Measurements from ENCODE around the gene KRT20. TPM values are rescaled to one million over a fixed set of nuclear protein-coding genes. Genes with fewer than 3 reads are reported as not detected.

Gene KRT20
- total and polyA plus RNA-seq, 9 donors: 0.05 to 4.2 (median 0.52) TPM; not detected in 5

GRCh38 chr17:40909755-40910154, 24.7 kb upstream of the KRT20 start:
- DNase-seq: no peak
- TF ChIP-seq EP300 (IDR thresholded peaks at IDR 0.05) (no peak), POLR2A (IDR thresholded peaks at IDR 0.05) (no peak)
- TF ChIP-seq, protein P1, sequence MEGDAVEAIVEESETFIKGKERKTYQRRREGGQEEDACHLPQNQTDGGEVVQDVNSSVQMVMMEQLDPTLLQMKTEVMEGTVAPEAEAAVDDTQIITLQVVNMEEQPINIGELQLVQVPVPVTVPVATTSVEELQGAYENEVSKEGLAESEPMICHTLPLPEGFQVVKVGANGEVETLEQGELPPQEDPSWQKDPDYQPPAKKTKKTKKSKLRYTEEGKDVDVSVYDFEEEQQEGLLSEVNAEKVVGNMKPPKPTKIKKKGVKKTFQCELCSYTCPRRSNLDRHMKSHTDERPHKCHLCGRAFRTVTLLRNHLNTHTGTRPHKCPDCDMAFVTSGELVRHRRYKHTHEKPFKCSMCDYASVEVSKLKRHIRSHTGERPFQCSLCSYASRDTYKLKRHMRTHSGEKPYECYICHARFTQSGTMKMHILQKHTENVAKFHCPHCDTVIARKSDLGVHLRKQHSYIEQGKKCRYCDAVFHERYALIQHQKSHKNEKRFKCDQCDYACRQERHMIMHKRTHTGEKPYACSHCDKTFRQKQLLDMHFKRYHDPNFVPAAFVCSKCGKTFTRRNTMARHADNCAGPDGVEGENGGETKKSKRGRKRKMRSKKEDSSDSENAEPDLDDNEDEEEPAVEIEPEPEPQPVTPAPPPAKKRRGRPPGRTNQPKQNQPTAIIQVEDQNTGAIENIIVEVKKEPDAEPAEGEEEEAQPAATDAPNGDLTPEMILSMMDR (IDR thresholded peaks at IDR 0.05): no peak
- Histone ChIP-seq H3K4me3 (no peak overlapping the region), H3K4me1 (ENCODE audit: insufficient read depth) (no peaks in the 10 kb centered on the region), H3K27ac (no peak overlapping the region), H3K9me3 (no peaks in the 10 kb centered on the region), H3K36me3 (no peaks in the 10 kb centered on the region), H3K27me3 (no peaks in the 10 kb centered on the region)
- intact Hi-C loops (cut with DNase I): loop anchor here (5.0 to 10.0 kb wide), 8 partner anchors 485 to 753 kb away; partner anchors contain the start of gene KRT31 (in 1 of the 4)
- 22 to 31% (median 26%) methylated on average over 4 of the region's 4 CpGs for WGBS, 3 donors

- intact Hi-C loops (cut with DNase I): loop anchor here (5.0 to 10.0 kb wide), 6 partner anchors 485 to 753 kb away; partner anchors contain the start of gene KRT31 (in 1 of the 4)
- H3K27me3 ChIP-seq: no peaks in the 10 kb centered on the region
- DNase-seq: peak; percentile 64 to 84 (median 80)
- H3K4me1 ChIP-seq (ENCODE audit: insufficient read depth): no peaks in the 10 kb centered on the region
- no peak for TF ChIP-seq EP300 (IDR thresholded peaks at IDR 0.05)
- TF ChIP-seq, protein P1 (IDR thresholded peaks at IDR 0.05): peak; percentile 48 to 80 (median 69)
- H3K4me3 ChIP-seq: no peak overlapping the region
- 0 to 1% (median 1%) methylated on average over 5 of the region's 5 CpGs for WGBS, 3 donors
- H3K27ac ChIP-seq: no peak overlapping the region
- no peaks in the 10 kb centered on the region for H3K36me3 ChIP-seq
- no peaks in the 10 kb centered on the region for H3K9me3 ChIP-seq
Measured at GRCh38 chr17:40909351-40909750, 24.3 kb upstream of the KRT20 start.

DNA sequence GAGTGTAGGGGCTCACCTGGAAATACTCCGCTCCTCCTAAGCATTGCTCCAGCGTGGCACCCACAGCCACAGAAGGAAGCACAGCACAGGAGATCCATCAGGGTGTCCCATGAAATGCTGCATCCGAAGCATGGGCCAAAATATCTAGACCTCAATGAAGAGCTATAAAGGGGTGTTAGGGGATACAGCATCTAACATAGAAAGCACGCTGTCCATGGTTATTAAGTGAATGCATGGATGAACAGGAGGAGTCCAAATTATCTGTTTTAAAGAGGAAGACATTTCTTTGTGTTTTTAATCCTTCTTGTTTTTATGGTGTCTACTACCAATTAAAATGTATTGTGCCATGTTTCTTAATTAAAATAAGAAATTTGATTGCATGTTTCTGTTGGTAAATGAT, 21.6 kb upstream of the KRT20 start:
- Histone ChIP-seq H3K27me3 (no peaks in the 10 kb centered on the region), H3K4me1 (ENCODE audit: insufficient read depth) (no peaks in the 10 kb centered on the region), H3K27ac (no peak overlapping the region), H3K9me3 (no peaks in the 10 kb centered on the region), H3K36me3 (no peaks in the 10 kb centered on the region), H3K4me3 (no peak overlapping the region)
- DNase-seq: no peak
- 84 to 86% (median 86%) methylated on average over 4 of the region's 4 CpGs for WGBS, 3 donors
- TF ChIP-seq POLR2A (IDR thresholded peaks at IDR 0.05) (no peak), EP300 (IDR thresholded peaks at IDR 0.05) (no peak)
- TF ChIP-seq, protein P1 (IDR thresholded peaks at IDR 0.05): no peak
- intact Hi-C loops (cut with DNase I): loop anchor here (5.0 to 10.0 kb wide), 6 partner anchors 488 to 756 kb away; partner anchors contain the start of gene KRT31 (in 1 of the 4)

- intact Hi-C loops (cut with DNase I): loop anchor here (5.0 to 10.0 kb wide), 6 partner anchors 489 to 757 kb away; partner anchors contain the start of gene KRT31 (in 1 of the 4)
- Histone ChIP-seq H3K4me1 (ENCODE audit: insufficient read depth) (no peaks in the 10 kb centered on the region), H3K9me3 (no peaks in the 10 kb centered on the region), H3K36me3 (no peaks in the 10 kb centered on the region), H3K27ac (no peak overlapping the region), H3K27me3 (no peaks in the 10 kb centered on the region), H3K4me3 (no peak overlapping the region)
- DNase-seq: no peak
- 89 to 95% (median 93%) methylated on average over 5 of the region's 5 CpGs for WGBS, 3 donors
- TF ChIP-seq POLR2A (IDR thresholded peaks at IDR 0.05) (no peak), EP300 (IDR thresholded peaks at IDR 0.05) (no peak)
Measured at GRCh38 chr17:40905370-40905769, 20.3 kb upstream of the KRT20 start.

DNA sequence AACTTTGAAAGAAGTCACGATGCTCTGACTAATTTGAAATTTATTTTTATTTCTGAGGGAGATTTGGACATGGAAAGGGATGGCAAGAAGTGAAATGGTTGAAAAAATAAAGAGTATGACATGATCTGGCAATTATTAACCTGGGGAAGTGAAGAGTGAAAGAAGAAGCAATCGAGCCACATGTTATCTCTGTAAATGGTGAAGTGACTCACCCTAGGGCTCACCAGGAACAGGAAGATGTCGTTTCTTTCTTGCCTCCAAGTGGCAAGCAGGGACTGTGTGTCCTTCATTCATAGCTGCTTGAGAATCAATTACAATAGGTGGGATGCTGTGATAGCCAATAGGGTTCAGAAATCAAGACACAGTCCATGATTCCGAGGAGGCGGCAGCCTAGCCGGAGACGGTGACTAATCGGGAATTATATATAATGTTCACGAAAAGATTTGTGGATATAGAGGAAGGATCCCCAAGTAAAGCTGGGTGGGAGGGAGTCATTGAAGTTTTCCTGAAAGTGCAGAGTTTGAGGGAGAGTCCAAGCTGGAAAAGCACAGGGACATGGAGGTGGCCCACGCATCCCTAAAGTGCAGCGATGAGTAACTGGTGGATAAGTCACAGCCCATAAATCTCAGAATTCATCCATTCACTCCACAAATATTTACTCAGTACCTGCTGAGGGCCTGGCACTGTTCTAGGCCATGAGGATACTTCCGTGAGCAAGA, 18.2 kb upstream of the KRT20 start:
- H3K4me1 ChIP-seq (ENCODE audit: insufficient read depth): no peaks in the 10 kb centered on the region
- H3K27me3 ChIP-seq: no peaks in the 10 kb centered on the region
- 67 to 77% (median 75%) methylated on average over 12 of the region's 12 CpGs for WGBS, 3 donors
- no peak for TF ChIP-seq EP300 (IDR thresholded peaks at IDR 0.05)
- TF ChIP-seq, protein P1 (IDR thresholded peaks at IDR 0.05): no peak
- DNase-seq: no peak
- intact Hi-C loops (cut with DNase I): loop anchor here in 2 of 4 donors (10.0 kb wide), 3 partner anchors 492 to 742 kb away; partner anchors contain the start of gene KRT31 (in 1 of the 2)
- no peak overlapping the region for H3K4me3 ChIP-seq
- H3K36me3 ChIP-seq: no peaks in the 10 kb centered on the region
- no peaks in the 10 kb centered on the region for H3K9me3 ChIP-seq
- no peak overlapping the region for H3K27ac ChIP-seq
